ENCODE data around the gene GPR68. TPM values are rescaled to one million over a fixed set of nuclear protein-coding genes. Genes with fewer than 3 reads are reported as not detected.
A peak's percentile ranks its signal among the peaks of the same experiment; 100 is the strongest.
"Not testable (repeated sequence)": the region's sequence is repeated elsewhere in the genome, so short reads cannot be mapped to it uniquely, and the experiment has no call there.

Gene GPR68
- total RNA-seq, 4 donors from 2014 or later = 1.5 to 1.7 TPM; not detected in 2

GRCh38 chr14:91228112-91229004 lies 16.1 kb downstream of the GPR68 start:
- TF ChIP-seq POLR2A (IDR thresholded peaks at IDR 0.05) (no peak), CTCF (IDR thresholded peaks at IDR 0.05) (no peak)
- H3K4me1 ChIP-seq = peaks cover 0 to 30% (median 21%) of the 10 kb centered on the region in 4 donors
- peaks cover 0 to 36% (median 0%) of the 10 kb centered on the region in 3 donors for H3K36me3 ChIP-seq
- no peak overlapping the region for H3K4me3 ChIP-seq
- no peaks in the 10 kb centered on the region for H3K9me3 ChIP-seq
- peak overlapping the region; percentile 19 to 72 (median 46) for H3K27ac ChIP-seq
- DNase-seq = peak in 2 of 3 donors; percentile 57 to 65
- no peaks in the 10 kb centered on the region for H3K27me3 ChIP-seq

- Histone ChIP-seq H3K9me3 (no peaks in the 10 kb centered on the region), H3K36me3 (peaks cover 0 to 37% (median 0%) of the 10 kb centered on the region in 3 donors), H3K27ac (peak overlapping the region; percentile 9 to 72 (median 38)), H3K27me3 (no peaks in the 10 kb centered on the region), H3K4me3 (no peak overlapping the region), H3K4me1 (peaks cover 0 to 30% (median 18%) of the 10 kb centered on the region in 4 donors)
- TF ChIP-seq POLR2A (IDR thresholded peaks at IDR 0.05) = no peak
- TF ChIP-seq CTCF (IDR thresholded peaks at IDR 0.05) = no peak
- no peak for DNase-seq
Measured at GRCh38 chr14:91227183-91227628, 17.3 kb downstream of the GPR68 start.

GRCh38 chr14:91226360-91226759 lies 18.1 kb downstream of the GPR68 start:
- peak overlapping the region in 1 of 4 donors; percentile 13 for H3K27ac ChIP-seq
- DNase-seq, H3K9me3 ChIP-seq, H3K27me3 ChIP-seq, H3K4me3 ChIP-seq: not testable (repeated sequence)
- H3K4me1 ChIP-seq = peaks cover 0 to 27% (median 13%) of the 10 kb centered on the region in 4 donors
- peaks cover 0 to 42% (median 0%) of the 10 kb centered on the region in 3 donors for H3K36me3 ChIP-seq

- Histone ChIP-seq H3K9me3 (no peaks in the 10 kb centered on the region), H3K4me3 (no peak overlapping the region), H3K27me3 (no peaks in the 10 kb centered on the region), H3K36me3 (peaks cover 0 to 48% (median 0%) of the 10 kb centered on the region in 3 donors), H3K27ac (no peak overlapping the region), H3K4me1 (peaks cover 0 to 22% (median 6%) of the 10 kb centered on the region in 4 donors)
- TF ChIP-seq CTCF (IDR thresholded peaks at IDR 0.05) = no peak
- no peak for TF ChIP-seq POLR2A (IDR thresholded peaks at IDR 0.05)
- no peak for DNase-seq
Measured at GRCh38 chr14:91225025-91225424, 19.5 kb downstream of the GPR68 start.

GRCh38 chr14:91223028-91223783 lies 21.3 kb downstream of the GPR68 start:
- Histone ChIP-seq H3K27me3 (no peaks in the 10 kb centered on the region), H3K27ac (no peak overlapping the region), H3K4me3 (no peak overlapping the region), H3K4me1 (peaks cover 0 to 5% (median 0%) of the 10 kb centered on the region in 4 donors), H3K36me3 (peaks cover 0 to 53% (median 0%) of the 10 kb centered on the region in 3 donors), H3K9me3 (no peaks in the 10 kb centered on the region)
- no peak for TF ChIP-seq CTCF (IDR thresholded peaks at IDR 0.05)
- no peak for TF ChIP-seq POLR2A (IDR thresholded peaks at IDR 0.05)
- no peak for DNase-seq
